SK-N-SH (cell line): Measurements from ENCODE around the gene SHROOM3. TPM values are rescaled to one million over a fixed set of nuclear protein-coding genes. Genes with fewer than 3 reads are reported as not detected.
A peak's percentile ranks its signal among the peaks of the same experiment; 100 is the strongest.

Experiments used
- CTCF ChIA-PET: fragments of 300-600, 350-600 bp; formaldehyde crosslinking; extraction: SDS; loops from one replicate; lab custom pipeline; 2021; lab: Yijun Ruan, JAX
- POLR2A ChIA-PET: fragments of 350-600 bp; sonication (Branson Sonifier 250); formaldehyde crosslinking; extraction: SDS; loops from one replicate; lab custom pipeline; 2020; ENCODE audit warnings: antibody characterized with exemption, inconsistent platforms; lab: Yijun Ruan, JAX
- DNase-seq: peaks from one replicate; pipeline ENCODE4 v3.0.0; 2012
- H2AFZ ChIP-seq: fragments of 200-600 bp; sonication (generic); 2 replicates; pipeline ENCODE4 v1.8.1; 2016; ENCODE audit warnings: antibody characterized with exemption, mild to moderate bottlenecking, low read depth
- H3F3A ChIP-seq: fragments of 200-600 bp; sonication (generic); replicated peaks from 2 replicates; pipeline ENCODE3; 2016; ENCODE audit warnings: antibody characterized with exemption, mild to moderate bottlenecking; ENCODE audit not compliant: insufficient read depth
- H3K27ac ChIP-seq, 2 experiments: fragments of 200-500 bp in 1 of 2; fragments of 200-600 bp in 1 of 2; sonication (Bioruptor generic) in 1 of 2; sonication (generic), shearing (Covaris generic) in 1 of 2; 2 replicates each; pipeline versions ENCODE4 v1.5.1 to v1.6.1; 2014 to 2016; ENCODE audit warnings: low read depth in 2 of 2, inconsistent platforms in 1 of 2, low read length in 1 of 2, mild to moderate bottlenecking in 1 of 2, mixed read lengths in 1 of 2
- H3K27me3 ChIP-seq: fragments of 200-600 bp; sonication (generic), shearing (Covaris generic); 2 replicates; pipeline ENCODE4 v1.6.1; 2016; ENCODE audit warnings: mixed run types; ENCODE audit not compliant: insufficient read depth
- H3K36me3 ChIP-seq, 2 experiments: fragments of 200-500 bp in 1 of 2; fragments of 200-600 bp in 1 of 2; sonication (Bioruptor generic) in 1 of 2; sonication (generic) in 1 of 2; replicated peaks in 1 of 2; 2 replicates each; pipeline versions ENCODE3 to v1.5.1; 2014 to 2016; ENCODE audit warnings: low read length in 1 of 2, mild to moderate bottlenecking in 1 of 2; ENCODE audit not compliant: insufficient read depth in 2 of 2, control insufficient read depth in 1 of 2
- H3K4me1 ChIP-seq, 2 experiments: fragments of 200-500 bp in 1 of 2; fragments of 200-600 bp in 1 of 2; sonication (Bioruptor generic) in 1 of 2; sonication (generic), shearing (Covaris generic) in 1 of 2; 2 replicates each; pipeline versions ENCODE4 v1.5.1 to v1.6.1; 2014 to 2016; ENCODE audit warnings: low read depth in 1 of 2, low read length in 1 of 2, mixed run types in 1 of 2; ENCODE audit not compliant: insufficient read depth in 2 of 2, control insufficient read depth in 1 of 2
- H3K4me2 ChIP-seq: fragments of 200-600 bp; sonication (generic), shearing (Covaris generic); 2 replicates; pipeline ENCODE4 v1.6.1; 2017; ENCODE audit warnings: mixed run types
- H3K4me3 ChIP-seq, 2 experiments: fragments of 200-500 bp in 1 of 2; fragments of 200-600 bp in 1 of 2; sonication (Bioruptor generic) in 1 of 2; sonication (generic), shearing (Covaris generic) in 1 of 2; 2 replicates each; pipeline versions ENCODE4 v1.5.1 to v1.8.1; 2014 to 2016; ENCODE audit warnings: low read depth in 2 of 2, inconsistent platforms in 1 of 2, low read length in 1 of 2, mild to moderate bottlenecking in 1 of 2, mixed read lengths in 1 of 2, moderate library complexity in 1 of 2
- H3K79me2 ChIP-seq: fragments of 200-600 bp; sonication (generic); 2 replicates; pipeline ENCODE4 v1.8.1; 2017; ENCODE audit warnings: mild to moderate bottlenecking; ENCODE audit not compliant: insufficient read depth
- H3K9ac ChIP-seq: fragments of 200-600 bp; sonication (generic); 2 replicates; pipeline ENCODE4 v1.6.1; 2017; ENCODE audit warnings: mixed run types
- H3K9me2 ChIP-seq: fragments of 200-600 bp; sonication (generic); 2 replicates; pipeline ENCODE4 v1.6.1; 2017; ENCODE audit warnings: mixed run types
- H3K9me3 ChIP-seq: fragments of 200-600 bp; sonication (generic); 2 replicates; pipeline ENCODE4 v1.6.1; 2017; ENCODE audit warnings: mixed run types, mild to moderate bottlenecking, moderate library complexity
- H4K20me1 ChIP-seq: fragments of 200-600 bp; sonication (generic); 2 replicates; pipeline ENCODE4 v1.6.1; 2017; ENCODE audit warnings: mild to moderate bottlenecking, mixed run types; ENCODE audit not compliant: insufficient read depth
- CHD2 ChIP-seq: fragments of 150-350 bp; IDR thresholded peaks from 2 replicates; pipeline ENCODE4 v1.6.1; 2018; ENCODE audit warnings: low read length; ENCODE audit not compliant: partially characterized antibody
- CTCF ChIP-seq: fragments of 200-600 bp; sonication (generic); IDR thresholded peaks from 2 replicates; pipeline ENCODE4 v1.6.1; 2017; ENCODE audit warnings: antibody characterized with exemption, mild to moderate bottlenecking, moderate library complexity
- FOSL2 ChIP-seq: IDR thresholded peaks from 2 replicates; pipeline ENCODE4 v1.4.0; 2012; ENCODE audit warnings: low read depth, mild to moderate bottlenecking, moderate library complexity, borderline replicate concordance
- FOXJ3 ChIP-seq: sonication (generic); formaldehyde crosslinking; IDR thresholded peaks from 2 replicates; pipeline ENCODE4 v1.5.1; 2020; ENCODE audit warnings: mild to moderate bottlenecking, missing genetic modification reagents
- GABPA ChIP-seq: IDR thresholded peaks from 2 replicates; pipeline ENCODE4 v1.4.0; 2012; ENCODE audit warnings: low read depth, mild to moderate bottlenecking
- GATA2 ChIP-seq: sonication (generic); formaldehyde crosslinking; IDR thresholded peaks from 2 replicates; pipeline ENCODE4 v1.5.0; 2020; ENCODE audit warnings: mild to moderate bottlenecking, missing genetic modification reagents
- JUND ChIP-seq: IDR thresholded peaks from 2 replicates; pipeline ENCODE4 v1.4.0; 2012
- MXI1 ChIP-seq: IDR thresholded peaks from 2 replicates; pipeline ENCODE4 v1.6.1; 2012; ENCODE audit warnings: mild to moderate bottlenecking, low read depth, low read length, improper control_type of control experiment
- NFIC ChIP-seq: IDR thresholded peaks from 2 replicates; pipeline ENCODE4 v1.4.0; 2012; ENCODE audit warnings: borderline replicate concordance
- NRF1 ChIP-seq: IDR thresholded peaks from 2 replicates; pipeline ENCODE4 v1.6.1; 2012; ENCODE audit warnings: low read depth, mild to moderate bottlenecking, low read length
- POLR2AphosphoS5 ChIP-seq: IDR thresholded peaks from 2 replicates; pipeline ENCODE4 v1.6.1; 2012; ENCODE audit warnings: low read depth, low read length
- RAD21 ChIP-seq: IDR thresholded peaks from 2 replicates; pipeline ENCODE4 v1.6.1; 2012; ENCODE audit warnings: mild to moderate bottlenecking, low read length
- RCOR1 ChIP-seq: fragments of 150-350 bp; IDR thresholded peaks from 2 replicates; pipeline ENCODE4 v1.6.1; 2017; ENCODE audit warnings: antibody characterized with exemption, low read length
- RFX5 ChIP-seq: IDR thresholded peaks from 2 replicates; pipeline ENCODE4 v1.6.1; 2012; ENCODE audit warnings: mild to moderate bottlenecking, improper control_type of control experiment, low read length
- RXRA ChIP-seq: IDR thresholded peaks from 2 replicates; pipeline ENCODE4 v1.4.0; 2012; ENCODE audit warnings: low read depth, mild to moderate bottlenecking, borderline replicate concordance
- SIN3A ChIP-seq: IDR thresholded peaks from 2 replicates; pipeline ENCODE4 v1.6.1; 2012; ENCODE audit warnings: low read depth, mild to moderate bottlenecking, low read length, moderate library complexity, borderline replicate concordance
- SMC3 ChIP-seq: IDR thresholded peaks from 2 replicates; pipeline ENCODE4 v1.6.1; 2012; ENCODE audit warnings: low read depth, low read length, improper control_type of control experiment
- TAF1 ChIP-seq: IDR thresholded peaks from 2 replicates; pipeline ENCODE4 v1.6.1; 2012; ENCODE audit warnings: low read depth, mild to moderate bottlenecking, low read length, moderate library complexity, borderline replicate concordance
- USF1 ChIP-seq: IDR thresholded peaks from 2 replicates; pipeline ENCODE4 v1.4.0; 2012; ENCODE audit warnings: low read depth, borderline replicate concordance
- YY1 ChIP-seq: IDR thresholded peaks from 2 replicates; pipeline ENCODE4 v1.4.0; 2012; ENCODE audit warnings: low read depth, mild to moderate bottlenecking
- ZBTB33 ChIP-seq: IDR thresholded peaks from 2 replicates; pipeline ENCODE4 v1.4.0; 2012; ENCODE audit warnings: low read depth, borderline replicate concordance
- WGBS: methylation state at CpG from one replicate; pipeline ENCODE4 v1.1.6; 2017; ENCODE audit warnings: low lambda C conversion rate; 5-methylcytosine and 5-hydroxymethylcytosine counted together
- polyA plus RNA-seq, 3 experiments: library from polyadenylated mRNA; depleted of rRNA; stranded (reverse); fragments of >200 nt; gene quantifications; 2 replicates each; pipeline ENCODE4 v1.2.3, GENCODE V29; 2012

The SHROOM3 gene
- polyA plus RNA-seq, 1 of the 3 experiments (the other 2 are of a cell fraction) = 4.3 TPM

- no peaks in the 10 kb centered on the region for H3K9me2 ChIP-seq
- no peaks in the 10 kb centered on the region for H3K27me3 ChIP-seq
- WGBS = 59% methylated on average over 3 of the region's 3 CpGs
- H3K9me3 ChIP-seq = no peaks in the 10 kb centered on the region
- peaks cover 13% of the 10 kb centered on the region for H3F3A ChIP-seq
- ChIA-PET CTCF (interaction anchor here (0.6 to 1.3 kb wide), 2 partner anchors 21 to 635 kb away, joined by 3 read pairs; no protein-coding TSS in a partner anchor), POLR2A (no interaction called here)
- H3K36me3 ChIP-seq = peaks cover 22 to 35% of the 10 kb centered on the region in 2 experiments
- no peak overlapping the region for H2AFZ ChIP-seq
- H3K4me3 ChIP-seq = no peak overlapping the region
- TF ChIP-seq MXI1 (no peak), RXRA (no peak), POLR2AphosphoS5 (no peak), NFIC (no peak), RCOR1 (no peak), GATA2 (CRISPR knock-in tag) (no peak), NRF1 (no peak), ZBTB33 (no peak), YY1 (no peak), RFX5 (no peak)
- TF ChIP-seq, all 33 proteins: peak for 0
- no peak overlapping the region for H3K4me2 ChIP-seq
- H3K9ac ChIP-seq = no peak overlapping the region
- peaks cover 39% of the 10 kb centered on the region; the same call in 1 of the 2 replicates for H3K79me2 ChIP-seq
- no peaks in the 10 kb centered on the region for H4K20me1 ChIP-seq
- H3K4me1 ChIP-seq = peaks cover 22 to 27% of the 10 kb centered on the region in 2 experiments
- H3K27ac ChIP-seq = peak overlapping the region; percentile 68 to 88; a peak in 3 of 4 replicates
- no peak for DNase-seq
Measured at GRCh38 chr4:76736414-76736813, 301.4 kb downstream of the SHROOM3 start.

- H3K27ac ChIP-seq = peak overlapping the region; percentile 68 to 88
- peaks cover 22 to 31% of the 10 kb centered on the region in 2 experiments for H3K4me1 ChIP-seq
- no peak overlapping the region for H2AFZ ChIP-seq
- peaks cover 17% of the 10 kb centered on the region for H3F3A ChIP-seq
- ChIA-PET CTCF (no interaction called here), POLR2A (no interaction called here)
- H3K4me3 ChIP-seq = no peak overlapping the region
- H3K27me3 ChIP-seq = no peaks in the 10 kb centered on the region
- H4K20me1 ChIP-seq = no peaks in the 10 kb centered on the region
- H3K9me3 ChIP-seq = no peaks in the 10 kb centered on the region
- peaks cover 39% of the 10 kb centered on the region; the same call in 1 of the 2 replicates for H3K79me2 ChIP-seq
- 89% methylated on average over 2 of the region's 2 CpGs for WGBS
- peaks cover 24 to 42% of the 10 kb centered on the region in 2 experiments for H3K36me3 ChIP-seq
- H3K9ac ChIP-seq = no peak overlapping the region
- no peak for DNase-seq
- H3K4me2 ChIP-seq = peak overlapping the region; percentile 43; the same call in 1 of the 2 replicates
- no peaks in the 10 kb centered on the region for H3K9me2 ChIP-seq
- TF ChIP-seq CHD2 (no peak), JUND (no peak), FOSL2 (no peak), ZBTB33 (no peak), SMC3 (no peak), GATA2 (CRISPR knock-in tag) (no peak), TAF1 (no peak), CTCF (no peak), RAD21 (no peak), MXI1 (no peak), SIN3A (no peak), NRF1 (no peak), GABPA (no peak), USF1 (no peak), FOXJ3 (CRISPR knock-in tag) (no peak)
Measured at GRCh38 chr4:76737180-76737579, 302.2 kb downstream of the SHROOM3 start.
